Measurements from ENCODE around the gene MT1B.

The MT1B gene

GRCh38 chr16:56651586-56651985 is at the start of gene MT1B:
MT1B (plus strand) TSS chr16:56651886; CDS start chr16:56651954, 68 bp downstream.
- DNase-seq = no peak

DNA sequence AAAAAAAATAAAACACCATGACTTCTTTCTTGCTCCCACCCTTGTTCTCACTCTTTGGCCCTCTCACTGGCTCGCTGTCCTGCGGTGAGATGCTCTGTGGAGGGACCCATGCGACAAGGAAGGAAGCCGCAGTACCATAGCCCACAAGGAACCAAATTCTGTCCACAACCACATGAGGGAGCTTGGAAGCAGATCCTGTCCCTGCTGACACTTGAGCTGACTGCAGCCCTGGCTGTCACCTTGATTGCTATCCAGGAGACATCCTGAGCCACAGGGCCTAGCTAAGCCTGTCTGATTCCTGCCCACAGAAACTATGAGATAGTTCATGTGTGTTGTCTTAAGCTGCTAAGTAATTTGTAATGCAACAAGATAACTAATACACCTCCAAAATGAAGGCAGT is 48.1 kb upstream of the MT1B start:
- DNase-seq = no peak

DNA sequence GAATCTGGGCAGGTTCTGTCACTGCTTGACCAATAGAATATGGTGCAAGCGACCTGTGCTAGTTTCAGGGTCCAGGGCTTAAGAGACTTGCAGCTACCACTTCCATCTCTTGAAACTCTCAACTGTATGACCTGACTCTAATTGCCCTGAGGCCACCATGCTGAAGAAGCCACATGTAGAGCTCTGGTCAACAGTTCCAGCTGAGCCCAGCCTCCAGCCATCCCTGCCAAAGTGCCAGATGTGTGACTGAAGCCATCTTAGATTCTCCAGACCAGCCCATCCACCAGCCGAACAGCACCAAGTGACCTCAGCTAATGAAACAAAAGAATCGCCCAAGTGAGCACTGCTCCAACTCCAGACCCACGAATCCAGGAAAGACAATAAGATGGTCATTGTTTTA is 46.7 kb upstream of the MT1B start:
- DNase-seq = no peak

GRCh38 chr16:56605475-56605874 is 46.2 kb upstream of the MT1B start:
- DNase-seq = no peak

GRCh38 chr16:56606071-56606475 is 45.6 kb upstream of the MT1B start:
- no peak for DNase-seq

GRCh38 chr16:56606476-56607108 is 45.1 kb upstream of the MT1B start:
- DNase-seq = peak; percentile 80

DNA sequence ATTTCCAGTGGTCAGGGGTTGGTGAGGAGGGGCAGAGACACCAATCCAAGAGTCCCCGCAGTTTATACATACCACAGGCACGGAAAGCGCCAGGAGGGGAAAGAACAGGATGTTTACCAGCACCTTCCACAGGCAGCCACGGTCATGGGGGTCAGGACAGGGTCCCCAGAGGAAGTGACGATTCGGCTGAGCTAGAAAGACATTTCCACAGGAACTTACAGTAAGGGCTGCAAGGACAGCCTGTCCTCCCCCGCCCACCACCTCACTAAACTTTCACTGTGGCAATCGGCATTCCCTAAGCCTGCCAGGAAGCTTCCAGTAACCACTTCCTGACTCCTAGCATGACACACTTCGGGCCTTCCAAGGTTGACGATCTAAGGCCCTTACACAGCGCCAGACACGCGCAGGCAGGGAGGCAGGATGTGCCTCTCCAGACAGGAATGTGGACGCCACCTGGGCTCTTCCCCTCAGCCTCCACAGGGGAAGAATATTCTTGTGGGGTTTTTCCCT is 44.5 kb upstream of the MT1B start:
- no peak for DNase-seq

GRCh38 chr16:56607675-56608042 is 44.0 kb upstream of the MT1B start:
- DNase-seq = no peak

GRCh38 chr16:56608043-56608875 is 43.4 kb upstream of the MT1B start, which contains the start of gene MT2A:
MT2A (plus strand) TSS chr16:56608584; CDS start chr16:56608656, 72 bp downstream.
- DNase-seq = peak; percentile 76

- DNase-seq = no peak
Measured at GRCh38 chr16:56608876-56609462, 42.7 kb upstream of the MT1B start.

- peak; percentile 5 for DNase-seq
Measured at GRCh38 chr16:56609463-56609921, 42.2 kb upstream of the MT1B start.

- no peak for DNase-seq
Measured at GRCh38 chr16:56610017-56610608, 41.6 kb upstream of the MT1B start.

- no peak for DNase-seq
Measured at GRCh38 chr16:56610609-56611111, 41.0 kb upstream of the MT1B start.

DNA sequence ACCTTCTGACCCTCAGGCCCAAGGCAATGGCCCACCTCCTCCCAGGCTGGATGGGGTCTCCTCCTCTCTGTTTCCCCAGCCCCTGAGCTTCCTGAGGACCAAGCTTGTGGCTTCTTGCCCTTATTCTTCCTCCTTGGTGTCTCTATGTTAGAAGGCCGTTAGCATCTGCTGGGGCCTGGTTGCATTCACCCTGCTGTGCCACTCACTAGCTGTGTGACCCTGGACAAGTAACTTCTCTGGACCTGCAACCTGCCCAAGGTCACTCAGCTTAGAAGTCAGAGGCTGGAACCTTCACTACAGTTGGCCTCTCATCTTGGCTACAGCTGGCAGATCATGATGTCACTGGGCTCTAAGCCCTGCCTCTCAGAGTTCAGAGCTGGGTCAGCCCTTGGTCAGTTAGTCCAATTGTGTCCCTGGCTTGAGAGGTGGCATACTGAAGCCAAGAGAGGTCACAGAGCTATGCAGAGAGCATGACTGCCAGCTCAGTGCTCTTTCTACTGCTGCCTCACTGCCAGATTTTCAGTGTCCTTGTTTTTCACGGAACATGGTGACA is 40.3 kb upstream of the MT1B start:
- no peak for DNase-seq

DNA sequence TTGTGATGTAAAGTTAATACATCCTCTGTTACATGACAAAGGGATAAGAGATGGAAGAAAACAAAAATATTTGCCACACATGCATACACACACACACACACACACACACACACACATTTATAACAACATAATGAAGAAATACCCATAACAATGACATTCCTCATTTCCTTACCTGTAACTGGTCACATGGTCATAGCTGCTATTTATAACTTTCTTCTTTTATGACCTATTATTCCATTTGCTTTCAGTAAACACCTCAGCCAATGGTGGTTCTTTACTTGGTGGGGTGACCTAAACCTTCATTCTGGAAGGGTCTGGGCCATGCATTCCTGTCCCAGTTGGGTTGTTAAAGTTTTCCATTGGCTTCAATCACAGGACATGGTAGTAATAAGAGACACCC is 38.0 kb upstream of the MT1B start:
- no peak for DNase-seq

- no peak for DNase-seq
Measured at GRCh38 chr16:56614549-56614991, 37.1 kb upstream of the MT1B start.

DNA sequence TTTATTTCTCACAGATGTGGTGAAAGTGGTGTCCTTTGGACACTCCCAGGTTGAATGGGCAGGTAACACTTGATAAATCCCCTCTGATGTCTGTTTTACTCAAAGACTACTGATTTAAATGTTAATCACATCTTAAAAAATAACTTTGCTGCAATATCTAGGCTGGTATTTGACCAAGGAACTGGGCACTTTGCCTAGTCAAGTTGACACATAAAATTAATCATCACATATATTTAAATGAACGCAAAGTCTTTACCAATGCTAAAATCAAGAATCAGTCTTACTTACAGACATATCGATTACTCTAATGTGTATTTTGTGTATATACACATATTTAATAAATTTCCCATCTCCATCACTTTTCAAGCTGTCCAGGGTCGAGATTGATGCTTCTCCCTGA is 36.3 kb upstream of the MT1B start:
- no peak for DNase-seq

- DNase-seq = no peak
Measured at GRCh38 chr16:56616608-56617211, 35.0 kb upstream of the MT1B start.

GRCh38 chr16:56617212-56618085 is 34.2 kb upstream of the MT1B start:
- no peak for DNase-seq

DNA sequence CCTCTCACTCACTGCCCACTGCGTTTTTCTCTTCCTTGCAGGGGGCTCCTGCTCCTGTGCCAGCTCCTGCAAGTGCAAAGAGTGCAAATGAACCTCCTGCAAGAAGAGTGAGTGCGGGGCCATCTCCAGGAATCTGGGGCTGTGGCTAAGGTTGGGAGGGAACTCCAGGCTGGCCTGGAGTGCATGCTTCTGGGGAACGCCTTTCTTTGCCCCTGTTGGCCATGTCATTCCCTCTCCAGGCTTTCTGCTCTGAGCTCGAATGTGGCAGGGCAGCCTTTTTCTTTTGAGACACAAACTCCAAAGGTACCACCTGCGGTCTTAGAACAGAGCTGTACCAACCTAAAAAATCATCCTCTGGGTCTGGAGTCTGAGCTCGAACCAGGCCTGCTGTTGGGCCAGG is 33.5 kb upstream of the MT1B start:
- DNase-seq = no peak

DNA sequence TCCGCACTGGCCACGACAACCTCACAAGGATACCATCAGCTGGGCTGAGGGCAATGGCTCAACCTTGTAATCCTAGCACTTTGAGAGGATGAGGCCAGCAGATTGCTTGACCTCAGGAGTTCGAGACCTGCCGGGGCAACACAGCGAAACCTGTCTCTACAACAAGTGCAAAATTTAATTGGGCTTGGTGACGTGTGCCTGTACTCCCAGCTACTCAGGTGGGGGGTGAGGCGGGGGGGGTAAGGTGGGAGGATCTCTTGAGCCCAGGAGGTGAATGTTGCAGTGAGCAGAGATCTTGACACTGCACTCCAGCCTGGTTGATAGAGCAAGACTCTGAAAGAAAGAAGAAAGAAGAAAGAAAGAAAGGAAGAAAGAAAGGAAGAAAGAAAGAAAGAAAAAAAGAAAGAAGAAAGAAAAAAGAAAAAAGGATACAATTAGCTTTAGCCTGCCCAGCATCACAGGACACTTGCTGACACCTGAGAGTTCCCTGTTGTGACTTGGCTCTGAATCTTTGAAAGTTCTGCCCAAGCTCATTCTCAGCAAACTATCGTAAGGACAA is 31.3 kb upstream of the MT1B start:
- DNase-seq = no peak
